Caki2 (cell line): ENCODE measurements around the gene GNB3. TPM values are rescaled to one million over a fixed set of nuclear protein-coding genes. Genes with fewer than 3 reads are reported as not detected.

Source experiments
- DNase-seq: peaks from one replicate; pipeline ENCODE4 v3.0.0-alpha.2; 2015; ENCODE audit warnings: low read depth
- in situ Hi-C: cut with HindIII; loops from 2 replicates; pipeline ENCODE4 v1.10.0; 2016; ENCODE audit warnings: low sequenced_read_pairs, low pct_unique_long_range_greater_than_20kb, mixed read lengths
- total RNA-seq: library from RNA; depleted of rRNA; stranded (reverse); fragments of >200 nt; shearing (Covaris generic); gene quantifications from 2 replicates; pipeline ENCODE4 v1.2.3, GENCODE V29; 2014; ENCODE audit warnings: low replicate concordance; rRNA removed

GNB3 gene
- 0.14 and 0.46 TPM in 2 replicates for total RNA-seq

GRCh38 chr12:6840761-6841515 lies at the start of gene GNB3:
Gene GNB3, plus strand, starts transcription at chr12:6840925. Its CDS starts 363 bp downstream, at chr12:6841288.
- no peak for DNase-seq
- in situ Hi-C loops: no loop called here

- no peak for DNase-seq
- in situ Hi-C loops: no loop called here
These were observed 48.7 kb upstream of the GNB3 start for GRCh38 chr12:6791931-6792520.

GRCh38 chr12:6792522-6793201 lies 48.1 kb upstream of the GNB3 start:
- in situ Hi-C loops: no loop called here
- no peak for DNase-seq

GRCh38 chr12:6795088-6795487 lies 45.6 kb upstream of the GNB3 start:
- in situ Hi-C loops: no loop called here
- DNase-seq: no peak

GRCh38 chr12:6796576-6796975 lies 44.1 kb upstream of the GNB3 start:
- no peak for DNase-seq
- in situ Hi-C loops: no loop called here

- no peak for DNase-seq
- in situ Hi-C loops: no loop called here
These were observed 41.6 kb upstream of the GNB3 start for GRCh38 chr12:6799147-6799546.

- DNase-seq: no peak
- in situ Hi-C loops: no loop called here
These were observed 33.6 kb upstream of the GNB3 start for GRCh38 chr12:6807170-6807569.

GRCh38 chr12:6809056-6809455 lies 31.7 kb upstream of the GNB3 start:
- DNase-seq: no peak
- in situ Hi-C loops: no loop called here

GRCh38 chr12:6810758-6811157 lies 30.0 kb upstream of the GNB3 start:
- in situ Hi-C loops: no loop called here
- no peak for DNase-seq

- no peak for DNase-seq
- in situ Hi-C loops: no loop called here
These were observed 27.4 kb upstream of the GNB3 start for GRCh38 chr12:6813363-6813762.

- in situ Hi-C loops: no loop called here
- DNase-seq: no peak
These were observed 24.1 kb upstream of the GNB3 start for GRCh38 chr12:6816598-6816997.

- DNase-seq: no peak
- in situ Hi-C loops: no loop called here
These were observed 23.6 kb upstream of the GNB3 start for GRCh38 chr12:6817098-6817497.

GRCh38 chr12:6817662-6818157 lies 23.0 kb upstream of the GNB3 start:
- in situ Hi-C loops: no loop called here
- DNase-seq: no peak

- DNase-seq: no peak
- in situ Hi-C loops: no loop called here
These were observed 22.5 kb upstream of the GNB3 start for GRCh38 chr12:6818222-6818621.

- DNase-seq: no peak
- in situ Hi-C loops: no loop called here
These were observed 22.1 kb upstream of the GNB3 start for GRCh38 chr12:6818645-6819044.

GRCh38 chr12:6819106-6820030 lies 21.4 kb upstream of the GNB3 start:
- DNase-seq: no peak
- in situ Hi-C loops: no loop called here

- no peak for DNase-seq
- in situ Hi-C loops: no loop called here
These were observed 20.6 kb upstream of the GNB3 start for GRCh38 chr12:6820166-6820565.
